Measurements from ENCODE around the gene EXD3. TPM values are rescaled to one million over a fixed set of nuclear protein-coding genes. Genes with fewer than 3 reads are reported as not detected.
"Not testable (repeated sequence)": the region's sequence is repeated elsewhere in the genome, so short reads cannot be mapped to it uniquely, and the experiment has no call there.

EXD3 gene
- total RNA-seq, 2 experiments from 2014 or later, result 20.8 to 27.0 TPM

- no peak for TF ChIP-seq EZH2phosphoT487 (IDR thresholded peaks at IDR 0.05; ENCODE audit: borderline replicate concordance, low read depth, low read length)
- TF ChIP-seq, protein P1, sequence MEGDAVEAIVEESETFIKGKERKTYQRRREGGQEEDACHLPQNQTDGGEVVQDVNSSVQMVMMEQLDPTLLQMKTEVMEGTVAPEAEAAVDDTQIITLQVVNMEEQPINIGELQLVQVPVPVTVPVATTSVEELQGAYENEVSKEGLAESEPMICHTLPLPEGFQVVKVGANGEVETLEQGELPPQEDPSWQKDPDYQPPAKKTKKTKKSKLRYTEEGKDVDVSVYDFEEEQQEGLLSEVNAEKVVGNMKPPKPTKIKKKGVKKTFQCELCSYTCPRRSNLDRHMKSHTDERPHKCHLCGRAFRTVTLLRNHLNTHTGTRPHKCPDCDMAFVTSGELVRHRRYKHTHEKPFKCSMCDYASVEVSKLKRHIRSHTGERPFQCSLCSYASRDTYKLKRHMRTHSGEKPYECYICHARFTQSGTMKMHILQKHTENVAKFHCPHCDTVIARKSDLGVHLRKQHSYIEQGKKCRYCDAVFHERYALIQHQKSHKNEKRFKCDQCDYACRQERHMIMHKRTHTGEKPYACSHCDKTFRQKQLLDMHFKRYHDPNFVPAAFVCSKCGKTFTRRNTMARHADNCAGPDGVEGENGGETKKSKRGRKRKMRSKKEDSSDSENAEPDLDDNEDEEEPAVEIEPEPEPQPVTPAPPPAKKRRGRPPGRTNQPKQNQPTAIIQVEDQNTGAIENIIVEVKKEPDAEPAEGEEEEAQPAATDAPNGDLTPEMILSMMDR (conservative IDR thresholded peaks at IDR 0.05; ENCODE audit: low read length), result no peak
- POLR2A ChIA-PET, result no interaction called here
- no peak overlapping the region for H2AFZ ChIP-seq (ENCODE audit: low read length)
- no peaks in the 10 kb centered on the region for H3K79me2 ChIP-seq (ENCODE audit: insufficient read depth, low read depth, low read length)
- H3K9me3 ChIP-seq (ENCODE audit: low read length), result no peaks in the 10 kb centered on the region
- H3K27ac ChIP-seq (ENCODE audit: low read depth, low read length, poor library complexity, severe bottlenecking), result no peak overlapping the region
- H3K9me2 ChIP-seq (ENCODE audit: insufficient read depth, low read length), result no peaks in the 10 kb centered on the region
- H3K4me3 ChIP-seq (ENCODE audit: low read depth, low read length, poor library complexity, severe bottlenecking), result no peak overlapping the region
- no peaks in the 10 kb centered on the region for H4K20me1 ChIP-seq (ENCODE audit: insufficient read depth, low read length)
- CTCF ChIA-PET (ENCODE audit: unreplicated experiment), result no interaction called here
- H3K4me2 ChIP-seq (ENCODE audit: low read length), result no peak overlapping the region
- no peaks in the 10 kb centered on the region for H3K36me3 ChIP-seq (ENCODE audit: insufficient read depth, low read length)
- DNase-seq (ENCODE audit: low spot score), result no peak
- intact Hi-C loops (cut with micrococcal nuclease; ENCODE audit: unreplicated experiment), result no loop called here
- no TSS peak for BruUV-seq (replicated peaks)
- H3K4me1 ChIP-seq (ENCODE audit: insufficient read depth, low read length, poor library complexity, severe bottlenecking), result no peaks in the 10 kb centered on the region
These were observed 42.8 kb downstream of the EXD3 start for GRCh38 chr9:137380171-137380570.

DNA sequence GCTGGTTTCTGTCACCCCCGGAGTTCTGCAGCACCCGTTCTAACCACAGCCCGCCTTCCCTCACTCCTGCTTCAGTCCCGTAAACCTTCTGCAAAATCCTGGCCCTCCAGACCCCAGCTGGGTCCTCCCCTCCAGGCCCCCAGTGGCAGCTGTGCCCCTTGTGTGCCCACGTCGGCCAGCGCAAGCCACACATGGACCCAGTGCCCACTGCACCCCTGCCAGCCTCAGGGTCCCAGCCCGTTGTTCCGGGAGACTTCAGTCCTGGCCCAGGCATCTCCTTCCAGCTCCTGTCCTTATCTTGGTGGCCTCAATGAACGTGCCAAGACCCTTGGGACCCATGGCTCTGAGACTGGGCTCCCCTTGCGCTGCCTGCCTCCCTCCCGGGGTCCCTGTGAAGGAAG, 43.2 kb downstream of the EXD3 start:
- no peak for DNase-seq (ENCODE audit: low spot score)
- ChIA-PET CTCF (ENCODE audit: unreplicated experiment) (no interaction called here), POLR2A (no interaction called here)
- H2AFZ ChIP-seq (ENCODE audit: low read length), result no peak overlapping the region
- no peaks in the 10 kb centered on the region for H4K20me1 ChIP-seq (ENCODE audit: insufficient read depth, low read length)
- H3K4me2 ChIP-seq (ENCODE audit: low read length), result no peak overlapping the region
- H3K9me2 ChIP-seq (ENCODE audit: insufficient read depth, low read length), result no peaks in the 10 kb centered on the region
- H3K9me3 ChIP-seq (ENCODE audit: low read length), result no peaks in the 10 kb centered on the region
- H3K4me1 ChIP-seq (ENCODE audit: insufficient read depth, low read length, poor library complexity, severe bottlenecking), result no peaks in the 10 kb centered on the region
- no peaks in the 10 kb centered on the region for H3K79me2 ChIP-seq (ENCODE audit: insufficient read depth, low read depth, low read length)
- H3K4me3 ChIP-seq (ENCODE audit: low read depth, low read length, poor library complexity, severe bottlenecking), result no peak overlapping the region
- no TSS peak for BruUV-seq (replicated peaks)
- no peaks in the 10 kb centered on the region for H3K36me3 ChIP-seq (ENCODE audit: insufficient read depth, low read length)
- no peak overlapping the region for H3K27ac ChIP-seq (ENCODE audit: low read depth, low read length, poor library complexity, severe bottlenecking)
- intact Hi-C loops (cut with micrococcal nuclease; ENCODE audit: unreplicated experiment), result no loop called here
- TF ChIP-seq, protein P1 (conservative IDR thresholded peaks at IDR 0.05; ENCODE audit: low read length), result no peak
- no peak for TF ChIP-seq EZH2phosphoT487 (IDR thresholded peaks at IDR 0.05; ENCODE audit: borderline replicate concordance, low read depth, low read length)

- H3K36me3 ChIP-seq (ENCODE audit: insufficient read depth, low read length); H3K9me2 ChIP-seq (ENCODE audit: insufficient read depth, low read length); POLR2A ChIA-PET; H3K4me3 ChIP-seq (ENCODE audit: low read depth, low read length, poor library complexity, severe bottlenecking); BruUV-seq (replicated peaks); H3K79me2 ChIP-seq (ENCODE audit: insufficient read depth, low read depth, low read length); H3K9me3 ChIP-seq (ENCODE audit: low read length); DNase-seq (ENCODE audit: low spot score); H3K4me1 ChIP-seq (ENCODE audit: insufficient read depth, low read length, poor library complexity, severe bottlenecking); CTCF ChIA-PET (ENCODE audit: unreplicated experiment); H4K20me1 ChIP-seq (ENCODE audit: insufficient read depth, low read length); intact Hi-C loops (cut with micrococcal nuclease; ENCODE audit: unreplicated experiment); H3K27ac ChIP-seq (ENCODE audit: low read depth, low read length, poor library complexity, severe bottlenecking); H2AFZ ChIP-seq (ENCODE audit: low read length); H3K4me2 ChIP-seq (ENCODE audit: low read length): not testable (repeated sequence)
These were observed 44.1 kb downstream of the EXD3 start for GRCh38 chr9:137378688-137379410.
